Measurements from ENCODE around the gene MAP6D1.

- TF ChIP-seq, protein P1, sequence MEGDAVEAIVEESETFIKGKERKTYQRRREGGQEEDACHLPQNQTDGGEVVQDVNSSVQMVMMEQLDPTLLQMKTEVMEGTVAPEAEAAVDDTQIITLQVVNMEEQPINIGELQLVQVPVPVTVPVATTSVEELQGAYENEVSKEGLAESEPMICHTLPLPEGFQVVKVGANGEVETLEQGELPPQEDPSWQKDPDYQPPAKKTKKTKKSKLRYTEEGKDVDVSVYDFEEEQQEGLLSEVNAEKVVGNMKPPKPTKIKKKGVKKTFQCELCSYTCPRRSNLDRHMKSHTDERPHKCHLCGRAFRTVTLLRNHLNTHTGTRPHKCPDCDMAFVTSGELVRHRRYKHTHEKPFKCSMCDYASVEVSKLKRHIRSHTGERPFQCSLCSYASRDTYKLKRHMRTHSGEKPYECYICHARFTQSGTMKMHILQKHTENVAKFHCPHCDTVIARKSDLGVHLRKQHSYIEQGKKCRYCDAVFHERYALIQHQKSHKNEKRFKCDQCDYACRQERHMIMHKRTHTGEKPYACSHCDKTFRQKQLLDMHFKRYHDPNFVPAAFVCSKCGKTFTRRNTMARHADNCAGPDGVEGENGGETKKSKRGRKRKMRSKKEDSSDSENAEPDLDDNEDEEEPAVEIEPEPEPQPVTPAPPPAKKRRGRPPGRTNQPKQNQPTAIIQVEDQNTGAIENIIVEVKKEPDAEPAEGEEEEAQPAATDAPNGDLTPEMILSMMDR (conservative IDR thresholded peaks at IDR 0.05; ENCODE audit: low read depth, low read length) = no peak
- no peak for TF ChIP-seq EZH2 (IDR thresholded peaks at IDR 0.05; ENCODE audit: borderline replicate concordance, low read depth, low read length, poor library complexity, severe bottlenecking)
These were observed 5.5 kb downstream of the MAP6D1 start for GRCh38 chr3:183819831-183820230.

All from A673 (cell line).